K562 (cell line): ENCODE results near the gene CDC123. TPM values are rescaled to one million over a fixed set of nuclear protein-coding genes. Genes with fewer than 3 reads are reported as not detected.
A peak's percentile ranks its signal among the peaks of the same experiment; 100 is the strongest.

ENCODE experiments used
- CBX2 ChIP-seq: fragments of 200-600 bp; sonication (generic); IDR thresholded peaks from one replicate; pipeline ENCODE4 v1.6.1; 2012; ENCODE audit warnings: mild to moderate bottlenecking, low read length, inconsistent platforms; ENCODE audit not compliant: insufficient read depth, poor library complexity, severe bottlenecking
- CEBPG ChIP-seq, 3 experiments: fragments of 200-800 bp in 1 of 3; sonication (Bioruptor generic) in 1 of 3; sonication (generic) in 1 of 3; formaldehyde crosslinking in 1 of 3; IDR thresholded peaks in 2 of 3; conservative IDR thresholded peaks in 1 of 3; 2 replicates each; pipeline versions ENCODE4 v1.6.1 to v1.8.0; 2016 to 2022; ENCODE audit warnings: missing compliant biosample characterization in 2 of 3, missing genetic modification characterization in 2 of 3, mild to moderate bottlenecking in 1 of 3, missing genetic modification reagents in 1 of 3
- CHD2 ChIP-seq: IDR thresholded peaks from 2 replicates; pipeline ENCODE4 v1.6.1; 2011; ENCODE audit warnings: low read depth, low read length
- ERF ChIP-seq: fragments of 450-650 bp; formaldehyde crosslinking; IDR thresholded peaks from 2 replicates; pipeline ENCODE4 v1.4.0; 2020; ENCODE audit warnings: mild to moderate bottlenecking, mixed read lengths
- HBP1 ChIP-seq: fragments of 450-650 bp; formaldehyde crosslinking; IDR thresholded peaks from 2 replicates; pipeline ENCODE4 v1.4.0; 2022; ENCODE audit warnings: missing genetic modification characterization
- HDAC1 ChIP-seq, 2 experiments: fragments of 450-650 bp; IDR thresholded peaks; 2 replicates each; pipeline ENCODE4 v1.6.1; 2016 to 2017; ENCODE audit warnings: inconsistent platforms in 1 of 2, mild to moderate bottlenecking in 1 of 2, moderate library complexity in 1 of 2
- HOMEZ ChIP-seq: fragments of 250-450 bp; sonication (Bioruptor Pico); IDR thresholded peaks from 2 replicates; pipeline ENCODE4 v1.4.0; 2020; ENCODE audit warnings: mild to moderate bottlenecking, moderate library complexity
- MIER1 ChIP-seq: fragments of 450-650 bp; IDR thresholded peaks from 2 replicates; pipeline ENCODE4 v1.6.1; 2016; ENCODE audit warnings: antibody characterized with exemption, mild to moderate bottlenecking, low read depth
- NR2F6 ChIP-seq: fragments of 450-650 bp; formaldehyde crosslinking; IDR thresholded peaks from 2 replicates; pipeline ENCODE4 v1.4.0; 2020; ENCODE audit warnings: mild to moderate bottlenecking
- NRF1 ChIP-seq, 2 experiments: fragments of 450-650 bp; IDR thresholded peaks in 1 of 2; conservative IDR thresholded peaks in 1 of 2; 2 replicates each; pipeline ENCODE4 v1.6.1; 2014; ENCODE audit warnings: mild to moderate bottlenecking in 2 of 2
- RBBP5 ChIP-seq: fragments of 200-600 bp; sonication (generic); IDR thresholded peaks from 2 replicates; pipeline ENCODE4 v1.6.1; 2012; ENCODE audit warnings: borderline replicate concordance, mild to moderate bottlenecking, low read length, control low read depth, inconsistent platforms; ENCODE audit not compliant: insufficient read depth, poor library complexity, severe bottlenecking
- SOX6 ChIP-seq: fragments of 450-650 bp; IDR thresholded peaks from 2 replicates; pipeline ENCODE4 v1.6.1; 2014; ENCODE audit warnings: mild to moderate bottlenecking
- SUPT5H ChIP-seq: fragments of 450-650 bp; IDR thresholded peaks from 2 replicates; pipeline ENCODE4 v1.6.1; 2016
- TRIM28 ChIP-seq: fragments of 450-650 bp; IDR thresholded peaks from 2 replicates; pipeline ENCODE4 v1.6.1; 2017
- ZC3H11A ChIP-seq: IDR thresholded peaks from 2 replicates; pipeline ENCODE4 v1.6.1; 2012; ENCODE audit warnings: low read depth, low read length, improper control_type of control experiment
- ZFP36 ChIP-seq: fragments of 150-350 bp; IDR thresholded peaks from 2 replicates; pipeline ENCODE4 v1.6.1; 2018; ENCODE audit warnings: low read length, low read depth; ENCODE audit not compliant: partially characterized antibody
- ZNF124 ChIP-seq: sonication (generic); formaldehyde crosslinking; IDR thresholded peaks from 2 replicates; pipeline ENCODE4 v1.8.1; 2022; ENCODE audit warnings: missing genetic modification reagents
- ZNF174 ChIP-seq: fragments of 250-450 bp; sonication (Bioruptor Pico); IDR thresholded peaks from 2 replicates; pipeline ENCODE4 v1.4.0; 2020; ENCODE audit warnings: mild to moderate bottlenecking
- ZNF253 ChIP-seq: fragments of 250-450 bp; sonication (Bioruptor Pico); conservative IDR thresholded peaks from 2 replicates; pipeline ENCODE4 v1.6.1; 2021; ENCODE audit warnings: mild to moderate bottlenecking
- ZSCAN29 ChIP-seq: fragments of 450-650 bp; IDR thresholded peaks from 2 replicates; pipeline ENCODE4 v1.6.1; 2017
- polyA plus RNA-seq, 8 experiments: library from polyadenylated mRNA; depleted of rRNA in 4 of 8; stranded (reverse) in 5 of 8; unstranded in 3 of 8; fragments of >200 nt; fragmentation: Nextera tagmentation in 2 of 8; fragmentation: Illumina TruSeq in 1 of 8; extraction: Ambion mirVana in 2 of 8; extraction: Trizol in 1 of 8; gene quantifications; 2 replicates each; pipeline versions ENCODE4 v1.2.1 to v1.2.3, GENCODE V29; 2011 to 2014; ENCODE audit warnings: inconsistent platforms in 1 of 8, missing spikeins in 1 of 8
- total RNA-seq, 7 experiments: library from RNA; depleted of rRNA in 6 of 7; stranded (reverse); fragments of >200 nt in 6 of 7; fragmentation: Illumina TruSeq in 2 of 7; extraction: Trizol in 2 of 7; gene quantifications; 2 replicates each; pipeline versions ENCODE4 v1.2.1 to v1.2.3, GENCODE V29; 2011 to 2021; ENCODE audit warnings: low replicate concordance in 1 of 7
- TF ChIP-seq, protein P1 (sequence below): fragments of 250-450 bp; sonication (Bioruptor Pico); IDR thresholded peaks from 2 replicates; pipeline ENCODE4 v1.5.0; 2021; ENCODE audit warnings: mild to moderate bottlenecking, moderate library complexity
- TF ChIP-seq, protein P2 (sequence below), 3 experiments: IDR thresholded peaks in 2 of 3; conservative IDR thresholded peaks in 1 of 3; 2 replicates each; pipeline ENCODE4 v1.5.1; 2011 to 2012; ENCODE audit warnings: low read length in 3 of 3, mild to moderate bottlenecking in 3 of 3, control low read depth in 2 of 3, improper control_type of control experiment in 1 of 3, inconsistent platforms in 1 of 3, low read depth in 1 of 3, mixed read lengths in 1 of 3, moderate library complexity in 1 of 3; ENCODE audit not compliant: insufficient read depth in 2 of 3

CDC123 gene
- total and polyA plus RNA-seq, 9 of the 15 experiments (the other 6 are each of a cell fraction or from before 2014, with no cell fraction given), result 137 to 288 (median 175) TPM

DNA sequence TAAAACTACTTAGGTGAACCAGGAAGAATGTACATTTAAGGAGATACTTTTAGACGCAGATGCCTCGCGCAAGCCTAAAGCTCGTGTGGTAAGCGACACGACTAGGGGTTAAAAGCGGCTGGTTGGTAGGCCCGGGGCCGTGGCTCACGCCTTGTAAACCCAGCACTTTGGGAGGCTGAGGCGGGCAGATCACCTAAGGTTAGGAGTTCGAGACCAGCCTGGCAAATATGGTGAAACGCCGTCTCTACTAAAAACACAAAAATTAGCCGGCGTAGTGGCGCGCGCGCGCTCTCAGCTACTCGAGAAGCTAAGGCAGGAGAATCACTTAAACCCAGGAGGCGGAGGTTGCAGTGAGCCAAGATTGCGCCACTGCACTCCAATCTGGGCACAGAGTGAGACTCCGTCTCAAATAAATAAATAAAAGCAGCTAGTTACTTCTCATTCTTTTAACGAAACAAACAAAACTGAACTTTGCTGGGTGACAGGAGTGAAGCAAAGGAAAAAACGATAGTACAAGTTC is 1.2 kb upstream of the CDC123 start (continued):
- TF ChIP-seq HBP1 (CRISPR knock-in tag) (no peak), RBBP5 (no peak), NRF1 (conservative IDR thresholded peaks at IDR 0.05 in 1 of 2, IDR thresholded peaks at IDR 0.05 in 1 of 2) (peak; percentile 62 to 64; a peak in 3 of 4 replicates), NR2F6 (no peak), TRIM28 (no peak), SUPT5H (no peak), ZC3H11A (no peak), ERF (no peak), ZNF174 (CRISPR knock-in tag) (no peak), HDAC1 (IDR thresholded peaks at IDR 0.05) (no peak), CBX2 (no peak), CHD2 (no peak), ZSCAN29 (no peak), CEBPG (CRISPR knock-in tag; IDR thresholded peaks at IDR 0.05) (peak; percentile 67; the same call in 1 of the 2 replicates), CEBPG (tag; conservative IDR thresholded peaks at IDR 0.05 in 1 of 2, IDR thresholded peaks at IDR 0.05 in 1 of 2) (peak; percentile 66 to 93), MIER1 (no peak), ZNF124 (CRISPR knock-in tag) (no peak), ZFP36 (no peak), SOX6 (no peak), HOMEZ (CRISPR knock-in tag) (no peak), ZNF253 (CRISPR knock-in tag) (no peak)
- TF ChIP-seq, protein P1, sequence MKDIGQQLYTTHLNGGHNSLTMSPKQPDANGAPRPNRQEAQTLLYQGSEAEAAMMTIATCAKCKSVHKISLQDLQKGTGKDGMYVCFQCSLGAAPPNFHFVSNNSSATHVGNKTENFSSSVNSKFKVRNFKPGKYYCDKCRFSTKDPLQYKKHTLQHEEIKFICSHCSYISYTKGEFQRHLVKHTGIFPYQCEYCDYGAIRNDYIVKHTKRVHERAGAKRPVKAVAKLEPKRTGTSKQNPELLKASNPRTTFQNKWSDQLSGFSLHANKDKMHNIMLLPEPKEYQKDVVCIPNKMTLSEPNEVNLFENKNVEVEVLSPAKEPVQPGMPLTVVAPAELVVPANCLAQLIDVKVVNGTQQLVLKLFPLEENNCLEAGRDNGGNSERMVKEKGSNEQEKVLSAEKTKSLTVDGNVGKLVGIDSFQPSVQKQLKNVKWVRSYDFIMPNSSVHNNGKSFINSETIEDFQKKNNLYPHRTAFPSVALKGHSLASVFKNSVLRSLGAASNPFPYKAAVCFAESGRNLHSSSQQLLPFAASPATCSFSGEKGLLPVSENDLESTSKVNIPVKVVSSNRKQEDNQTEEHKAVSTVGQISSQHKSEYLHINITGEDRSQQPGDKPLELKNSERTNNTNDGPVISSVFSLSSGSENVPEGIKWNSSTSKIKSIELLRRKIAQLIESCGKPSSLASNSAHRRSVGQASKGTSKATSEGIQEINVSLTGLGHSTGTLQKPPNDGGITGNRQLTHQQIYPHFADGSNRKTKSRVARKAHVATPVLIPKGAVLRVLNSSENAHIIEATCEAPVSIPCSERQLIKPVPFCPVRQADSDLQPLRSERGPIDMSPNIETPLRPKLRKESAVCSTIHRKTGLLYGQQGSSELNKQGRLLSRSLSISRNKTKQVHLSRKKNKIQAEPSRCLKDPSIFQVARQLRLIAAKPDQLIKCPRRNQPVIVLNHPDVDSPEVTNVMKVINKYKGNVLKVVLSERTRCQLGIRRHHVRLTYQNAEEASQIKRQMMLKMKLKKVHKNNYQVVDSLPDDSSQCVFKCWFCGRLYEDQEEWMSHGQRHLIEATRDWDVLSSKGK (CRISPR knock-in tag), result no peak
- TF ChIP-seq, protein P2, sequence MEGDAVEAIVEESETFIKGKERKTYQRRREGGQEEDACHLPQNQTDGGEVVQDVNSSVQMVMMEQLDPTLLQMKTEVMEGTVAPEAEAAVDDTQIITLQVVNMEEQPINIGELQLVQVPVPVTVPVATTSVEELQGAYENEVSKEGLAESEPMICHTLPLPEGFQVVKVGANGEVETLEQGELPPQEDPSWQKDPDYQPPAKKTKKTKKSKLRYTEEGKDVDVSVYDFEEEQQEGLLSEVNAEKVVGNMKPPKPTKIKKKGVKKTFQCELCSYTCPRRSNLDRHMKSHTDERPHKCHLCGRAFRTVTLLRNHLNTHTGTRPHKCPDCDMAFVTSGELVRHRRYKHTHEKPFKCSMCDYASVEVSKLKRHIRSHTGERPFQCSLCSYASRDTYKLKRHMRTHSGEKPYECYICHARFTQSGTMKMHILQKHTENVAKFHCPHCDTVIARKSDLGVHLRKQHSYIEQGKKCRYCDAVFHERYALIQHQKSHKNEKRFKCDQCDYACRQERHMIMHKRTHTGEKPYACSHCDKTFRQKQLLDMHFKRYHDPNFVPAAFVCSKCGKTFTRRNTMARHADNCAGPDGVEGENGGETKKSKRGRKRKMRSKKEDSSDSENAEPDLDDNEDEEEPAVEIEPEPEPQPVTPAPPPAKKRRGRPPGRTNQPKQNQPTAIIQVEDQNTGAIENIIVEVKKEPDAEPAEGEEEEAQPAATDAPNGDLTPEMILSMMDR (IDR thresholded peaks at IDR 0.05 in 2 of 3, conservative IDR thresholded peaks at IDR 0.05 in 1 of 3; ENCODE audit: insufficient read depth in 2 of 3, low read depth in 1 of 3, low read length in 3 of 3), result no peak
